IMR-90 (cell line): ENCODE results near the gene ABCA2. TPM values are rescaled to one million over a fixed set of nuclear protein-coding genes. Genes with fewer than 3 reads are reported as not detected.

Source experiments
- ATAC-seq: fragments of 200-7000 bp; cut with Tn5 transposase; 2 replicates; pipeline ENCODE4 v1.9.1; 2020; ENCODE audit warnings: low read depth, mild to moderate bottlenecking, moderate library complexity
- BruUV-seq: library from RNA; stranded (reverse); fragments of 400-500 nt; replicated peaks from 2 replicates; lab custom pipeline; 2021; lab: Mats Ljungman, UMichigan
- CTCF ChIA-PET: fragments of 300-600 bp; formaldehyde crosslinking; extraction: SDS; loops from one replicate; lab custom pipeline; 2021; ENCODE audit warnings: antibody characterized with exemption; lab: Yijun Ruan, JAX
- POLR2A ChIA-PET: fragments of 300-600 bp; sonication (Branson Sonifier 250); formaldehyde crosslinking; loops from one replicate; lab custom pipeline; 2022; ENCODE audit warnings: antibody characterized with exemption; ENCODE audit not compliant: unreplicated experiment; lab: Charles Lee
- DNase-seq: peaks from one replicate; pipeline ENCODE4 v3.0.0; 2013
- H2AFZ ChIP-seq: replicated peaks from 2 replicates; pipeline ENCODE3; 2013; ENCODE audit warnings: low read length, mild to moderate bottlenecking; ENCODE audit not compliant: poor library complexity
- H2AK5ac ChIP-seq: 2 replicates; pipeline ENCODE4 v1.6.1; 2013; ENCODE audit warnings: low read depth, low read length, inconsistent platforms
- H2AK9ac ChIP-seq: replicated peaks from 2 replicates; pipeline ENCODE3; 2013; ENCODE audit warnings: mild to moderate bottlenecking, low read depth, low read length, moderate library complexity; ENCODE audit not compliant: poor library complexity
- H2BK120ac ChIP-seq: 2 replicates; pipeline ENCODE4 v1.6.1; 2013; ENCODE audit warnings: low read depth, low read length, inconsistent platforms
- H2BK15ac ChIP-seq: 3 replicates; pipeline ENCODE4 v1.6.1; 2013; ENCODE audit warnings: low read depth, low read length, inconsistent platforms
- H2BK20ac ChIP-seq: 2 replicates; pipeline ENCODE4 v1.6.1; 2013; ENCODE audit warnings: low read depth, mild to moderate bottlenecking, inconsistent platforms, low read length, moderate library complexity
- H2BK5ac ChIP-seq: 2 replicates; pipeline ENCODE4 v1.6.1; 2013; ENCODE audit warnings: mild to moderate bottlenecking, low read depth, low read length, inconsistent platforms; ENCODE audit not compliant: poor library complexity, severe bottlenecking
- H3K14ac ChIP-seq: replicated peaks from 2 replicates; pipeline ENCODE4 v1.6.1; 2013; ENCODE audit warnings: low read depth, low read length, inconsistent platforms
- H3K18ac ChIP-seq: 2 replicates; pipeline ENCODE4 v1.6.1; 2013; ENCODE audit warnings: low read depth, low read length, control low read depth
- H3K23ac ChIP-seq: 2 replicates; pipeline ENCODE4 v1.6.1; 2013; ENCODE audit warnings: low read depth, low read length, inconsistent platforms
- H3K27ac ChIP-seq: 2 replicates; pipeline ENCODE4 v1.5.1; 2013; ENCODE audit warnings: mild to moderate bottlenecking, control low read depth, low read length; ENCODE audit not compliant: insufficient read depth
- H3K27me3 ChIP-seq: 2 replicates; pipeline ENCODE4 v1.6.1; 2013; ENCODE audit warnings: low read length; ENCODE audit not compliant: control insufficient read depth, insufficient read depth
- H3K36me3 ChIP-seq: 2 replicates; pipeline ENCODE4 v1.6.1; 2013; ENCODE audit warnings: low read length, mixed read lengths; ENCODE audit not compliant: control insufficient read depth, insufficient read depth
- H3K4ac ChIP-seq: 2 replicates; pipeline ENCODE4 v1.6.1; 2013; ENCODE audit warnings: low read depth, low read length, inconsistent platforms
- H3K4me1 ChIP-seq: 2 replicates; pipeline ENCODE4 v1.6.1; 2013; ENCODE audit warnings: low read length, mixed read lengths; ENCODE audit not compliant: control insufficient read depth, insufficient read depth
- H3K4me2 ChIP-seq: 2 replicates; pipeline ENCODE4 v1.6.1; 2013; ENCODE audit warnings: low read depth, mild to moderate bottlenecking, control low read depth, low read length, moderate library complexity
- H3K4me3 ChIP-seq: 2 replicates; pipeline ENCODE4 v1.5.1; 2013; ENCODE audit warnings: low read depth, mild to moderate bottlenecking, control low read depth, low read length, moderate library complexity; ENCODE audit not compliant: insufficient read depth
- H3K56ac ChIP-seq: 2 replicates; pipeline ENCODE4 v1.6.1; 2013; ENCODE audit warnings: low read length, inconsistent platforms; ENCODE audit not compliant: insufficient read depth; ENCODE audit errors: extremely low read depth
- H3K79me1 ChIP-seq, 2 experiments: 2 replicates each; pipeline ENCODE4 v1.6.1; 2013; ENCODE audit warnings: low read length in 2 of 2, inconsistent platforms in 1 of 2, low read depth in 1 of 2
- H3K9ac ChIP-seq: 2 replicates; pipeline ENCODE4 v1.6.1; 2013; ENCODE audit warnings: low read depth, low read length, control low read depth
- H3K9me1 ChIP-seq: 2 replicates; pipeline ENCODE4 v1.6.1; 2013; ENCODE audit warnings: low read length, inconsistent platforms; ENCODE audit not compliant: insufficient read depth
- H3K9me3 ChIP-seq: 2 replicates; pipeline ENCODE4 v1.6.1; 2013; ENCODE audit warnings: low read length; ENCODE audit not compliant: control insufficient read depth, insufficient read depth
- H4K20me1 ChIP-seq: 2 replicates; pipeline ENCODE4 v1.6.1; 2013; ENCODE audit warnings: low read length, inconsistent platforms; ENCODE audit not compliant: insufficient read depth
- H4K5ac ChIP-seq: 2 replicates; pipeline ENCODE4 v1.6.1; 2013; ENCODE audit warnings: mild to moderate bottlenecking, low read depth, low read length, control low read depth
- H4K8ac ChIP-seq, 2 experiments: 2 replicates each; pipeline ENCODE4 v1.6.1; 2013; ENCODE audit warnings: low read depth in 2 of 2, low read length in 2 of 2, control low read depth in 1 of 2, inconsistent platforms in 1 of 2
- H4K91ac ChIP-seq: 2 replicates; pipeline ENCODE4 v1.6.1; 2013; ENCODE audit warnings: low read depth, low read length, inconsistent platforms; ENCODE audit not compliant: insufficient read depth
- BHLHE40 ChIP-seq: fragments of 150-350 bp; IDR thresholded peaks from 2 replicates; pipeline ENCODE4 v1.6.1; 2016; ENCODE audit warnings: mild to moderate bottlenecking, low read depth, low read length
- CHD1 ChIP-seq: IDR thresholded peaks from 2 replicates; pipeline ENCODE4 v1.6.1; 2012; ENCODE audit warnings: low read depth, low read length, improper control_type of control experiment
- CTCF ChIP-seq: conservative IDR thresholded peaks from 2 replicates; pipeline ENCODE4 v1.5.1; 2012; ENCODE audit warnings: mild to moderate bottlenecking, low read depth, low read length, improper control_type of control experiment
- FOS ChIP-seq: fragments of 150-350 bp; IDR thresholded peaks from 2 replicates; pipeline ENCODE4 v1.6.1; 2016; ENCODE audit warnings: low read depth, low read length
- MAFK ChIP-seq: IDR thresholded peaks from 2 replicates; pipeline ENCODE4 v1.6.1; 2012; ENCODE audit warnings: low read depth, low read length, improper control_type of control experiment
- MAZ ChIP-seq: IDR thresholded peaks from 2 replicates; pipeline ENCODE4 v1.6.1; 2012; ENCODE audit warnings: low read depth, mild to moderate bottlenecking, low read length, improper control_type of control experiment, moderate library complexity, borderline replicate concordance
- MXI1 ChIP-seq: IDR thresholded peaks from 2 replicates; pipeline ENCODE4 v1.6.1; 2012; ENCODE audit warnings: low read depth, mild to moderate bottlenecking, low read length, moderate library complexity, borderline replicate concordance
- NFE2L2 ChIP-seq: fragments of 150-350 bp; IDR thresholded peaks from 2 replicates; pipeline ENCODE4 v1.6.1; 2016; ENCODE audit warnings: low read depth, mild to moderate bottlenecking, low read length
- POLR2A ChIP-seq: IDR thresholded peaks from 2 replicates; pipeline ENCODE4 v1.6.1; 2012; ENCODE audit warnings: mild to moderate bottlenecking, low read depth, low read length
- RAD21 ChIP-seq: IDR thresholded peaks from 2 replicates; pipeline ENCODE4 v1.6.1; 2012; ENCODE audit warnings: low read length, improper control_type of control experiment
- RCOR1 ChIP-seq: IDR thresholded peaks from 2 replicates; pipeline ENCODE4 v1.6.1; 2012; ENCODE audit warnings: mild to moderate bottlenecking, low read length, improper control_type of control experiment; ENCODE audit not compliant: insufficient replicate concordance
- RFX5 ChIP-seq: IDR thresholded peaks from 2 replicates; pipeline ENCODE4 v1.8.0; 2012; ENCODE audit warnings: low read depth, mild to moderate bottlenecking, low read length, moderate library complexity
- SMC3 ChIP-seq: fragments of 150-350 bp; IDR thresholded peaks from 2 replicates; pipeline ENCODE4 v1.6.1; 2016; ENCODE audit warnings: low read depth, mild to moderate bottlenecking, antibody characterized with exemption, low read length, moderate library complexity
- WGBS, 2 experiments: methylation state at CpG; one replicate each; pipeline versions ENCODE4 v1.1.5 to v1.1.7; 2013; ENCODE audit warnings: missing lambda C conversion rate in 2 of 2; ENCODE audit not compliant: insufficient read length in 1 of 2; ENCODE audit errors: extremely low coverage in 2 of 2; 5-methylcytosine and 5-hydroxymethylcytosine counted together
- dilution Hi-C: fragments of 300-500 bp; cut with HindIII; formaldehyde crosslinking; loops from one replicate; pipeline ENCODE4 v1.14.3; 2018; ENCODE audit warnings: low sequenced_read_pairs; ENCODE audit not compliant: unreplicated experiment
- in situ Hi-C: fragments of 300-500 bp; cut with MboI; formaldehyde crosslinking; loops from 3 replicates; pipeline ENCODE4 v1.14.3; 2019; ENCODE audit warnings: low sequenced_read_pairs, inconsistent platforms, mixed read lengths
- intact Hi-C: fragments of 100-400 bp; cut with micrococcal nuclease; formaldehyde crosslinking; loops from 2 replicates; pipeline ENCODE4 v1.10.0; 2022
- polyA plus RNA-seq, 3 experiments: library from polyadenylated mRNA; depleted of rRNA; stranded (reverse); fragments of >200 nt; gene quantifications; 2 replicates each; pipeline ENCODE4 v1.2.3, GENCODE V29; 2012; ENCODE audit warnings: low replicate concordance in 1 of 3
- total RNA-seq: library from RNA; depleted of rRNA; stranded (reverse); fragments of >200 nt; gene quantifications from 2 replicates; pipeline ENCODE4 v1.2.3, GENCODE V29; 2012
- TF ChIP-seq, protein P1 (sequence below): fragments of 150-350 bp; IDR thresholded peaks from 2 replicates; pipeline ENCODE4 v1.6.1; 2017; ENCODE audit warnings: mild to moderate bottlenecking, antibody characterized with exemption, low read length, low read depth

ABCA2 gene
- total and polyA plus RNA-seq, 2 of the 4 experiments (the other 2 are of a cell fraction) = 3.8 to 46.0 TPM

GRCh38 chr9:137053944-137054931 is 26.2 kb upstream of the ABCA2 start, which contains the start of gene ENTPD2:
Gene ENTPD2, minus strand, starts transcription at chr9:137054061. Its CDS starts 64 bp downstream, at chr9:137053997.
- Histone ChIP-seq H3K4me2 (no peak within 1 kb of the TSS), H2BK20ac (no peak within 1 kb of the TSS), H3K18ac (no peak within 1 kb of the TSS), H3K23ac (no peak within 1 kb of the TSS), H3K4me3 (no peak within 1 kb of the TSS), H3K9me1 (no peaks in the 10 kb centered on the region), H3K36me3 (no peaks in the 10 kb centered on the region), H3K4me1 (peaks cover 3% of the 10 kb centered on the region; the same call in 1 of the 2 replicates), H2AFZ (peak within 1 kb of the TSS; percentile 67), H2AK5ac (no peak within 1 kb of the TSS), H4K91ac (no peak within 1 kb of the TSS), H3K56ac (no peak within 1 kb of the TSS), H3K9me3 (no peaks in the 10 kb centered on the region), H2BK5ac (no peak within 1 kb of the TSS), H3K4ac (no peak within 1 kb of the TSS), H2AK9ac (no peak within 1 kb of the TSS), H2BK120ac (no peak within 1 kb of the TSS), H2BK15ac (no peak within 1 kb of the TSS), H3K27ac (no peak within 1 kb of the TSS), H3K14ac (no peak within 1 kb of the TSS), H4K20me1 (no peaks in the 10 kb centered on the region; the same call in 1 of the 2 replicates), H3K9ac (no peak within 1 kb of the TSS), H3K27me3 (peaks cover 68% of the 10 kb centered on the region), H4K8ac (no peak within 1 kb of the TSS), H4K5ac (no peak within 1 kb of the TSS), H3K79me1 (no peaks in the 10 kb centered on the region)
- WGBS, 2 experiments = 38% methylated on average over 40 of the region's 90 CpGs; no CpG with 5 or more reads in 1 of the 2 experiments
- no TSS peak for BruUV-seq
- ATAC-seq (no peak), DNase-seq (no peak)
- CTCF ChIA-PET = interaction anchor here (1.4 kb wide), 1 partner anchor 8 kb away, joined by 6 read pairs; the partner anchor contains the start of gene NPDC1
- intact Hi-C loops = no loop called here
- dilution Hi-C loops = no loop called here
- POLR2A ChIA-PET = no interaction called here
- in situ Hi-C loops = no loop called here
- TF ChIP-seq, protein P1, sequence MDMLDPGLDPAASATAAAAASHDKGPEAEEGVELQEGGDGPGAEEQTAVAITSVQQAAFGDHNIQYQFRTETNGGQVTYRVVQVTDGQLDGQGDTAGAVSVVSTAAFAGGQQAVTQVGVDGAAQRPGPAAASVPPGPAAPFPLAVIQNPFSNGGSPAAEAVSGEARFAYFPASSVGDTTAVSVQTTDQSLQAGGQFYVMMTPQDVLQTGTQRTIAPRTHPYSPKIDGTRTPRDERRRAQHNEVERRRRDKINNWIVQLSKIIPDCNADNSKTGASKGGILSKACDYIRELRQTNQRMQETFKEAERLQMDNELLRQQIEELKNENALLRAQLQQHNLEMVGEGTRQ = no peak
- TF ChIP-seq FOS (no peak), MAFK (no peak), SMC3 (no peak), CTCF (no peak), RAD21 (no peak), RFX5 (no peak), NFE2L2 (no peak), RCOR1 (no peak), POLR2A (no peak), MAZ (no peak), BHLHE40 (no peak), MXI1 (no peak), CHD1 (no peak)
